HepG2 (cell line): ENCODE data around the gene EGFR. TPM values are rescaled to one million over a fixed set of nuclear protein-coding genes. Genes with fewer than 3 reads are reported as not detected.

Experiments used
- FOXK2 ChIP-seq: fragments of 450-650 bp; IDR thresholded peaks from 2 replicates; pipeline ENCODE4 v1.6.1; 2016
- IRF2 ChIP-seq: IDR thresholded peaks from 2 replicates; pipeline ENCODE4 v1.6.1; 2018; ENCODE audit warnings: missing genetic modification reagents, missing compliant biosample characterization
- NFKB2 ChIP-seq: sonication (generic); formaldehyde crosslinking; IDR thresholded peaks from 2 replicates; pipeline ENCODE4 v1.4.0; 2020; ENCODE audit warnings: missing genetic modification reagents, borderline replicate concordance
- SSRP1 ChIP-seq: IDR thresholded peaks from 2 replicates; pipeline ENCODE4 v1.6.1; 2016; ENCODE audit warnings: control low read depth
- ZNF782 ChIP-seq: sonication (generic); formaldehyde crosslinking; IDR thresholded peaks from 2 replicates; pipeline ENCODE4 v1.4.0; 2020; ENCODE audit warnings: missing genetic modification reagents, mild to moderate bottlenecking, borderline replicate concordance
- polyA plus RNA-seq, 8 experiments: library from polyadenylated mRNA; depleted of rRNA in 3 of 8; stranded (reverse) in 7 of 8; unstranded in 1 of 8; fragments of >200 nt; fragmentation: Illumina TruSeq in 4 of 8; extraction: Trizol in 4 of 8; gene quantifications; 2 replicates each; pipeline versions ENCODE4 v1.2.1 to v1.2.3, GENCODE V29; 2011 to 2016; ENCODE audit warnings: low read depth in 4 of 8, missing spikeins in 1 of 8, mixed read lengths in 1 of 8; ENCODE audit not compliant: insufficient read depth in 1 of 8
- total RNA-seq, 5 experiments: library from RNA; depleted of rRNA; stranded (reverse); fragments of >200 nt; fragmentation: Illumina TruSeq; extraction: Trizol; gene quantifications; 2 replicates each; pipeline ENCODE4 v1.2.3, GENCODE V29; 2016; ENCODE audit warnings: low read depth in 1 of 5
- TF ChIP-seq, protein P1 (sequence below): sonication (generic); formaldehyde crosslinking; IDR thresholded peaks from 2 replicates; pipeline ENCODE4 v1.4.0; 2020; ENCODE audit warnings: missing genetic modification reagents, borderline replicate concordance
- TF ChIP-seq, protein P2 (sequence below): sonication (generic); formaldehyde crosslinking; IDR thresholded peaks from 2 replicates; pipeline ENCODE4 v1.5.0; 2020; ENCODE audit warnings: missing genetic modification reagents
- TF ChIP-seq, protein P3 (sequence below): sonication (generic); formaldehyde crosslinking; IDR thresholded peaks from 2 replicates; pipeline ENCODE4 v1.4.0; 2020; ENCODE audit warnings: missing genetic modification reagents
- TF ChIP-seq, protein P4 (sequence below): sonication (generic); formaldehyde crosslinking; IDR thresholded peaks from 2 replicates; pipeline ENCODE4 v1.4.0; 2020; ENCODE audit warnings: mild to moderate bottlenecking, missing genetic modification reagents, borderline replicate concordance
- TF ChIP-seq, protein P5 (sequence below), 2 experiments: sonication (generic) in 1 of 2; formaldehyde crosslinking in 1 of 2; IDR thresholded peaks; 2 replicates each; pipeline versions ENCODE4 v1.4.0 to v1.6.1; 2018 to 2020; ENCODE audit warnings: missing genetic modification reagents in 2 of 2, borderline replicate concordance in 1 of 2, low read depth in 1 of 2, mild to moderate bottlenecking in 1 of 2, missing biosample characterization in 1 of 2
- TF ChIP-seq, protein P6 (sequence below): sonication (generic); formaldehyde crosslinking; IDR thresholded peaks from 2 replicates; pipeline ENCODE4 v1.5.1; 2020; ENCODE audit warnings: missing genetic modification reagents, mild to moderate bottlenecking, borderline replicate concordance

The EGFR gene
- total and polyA plus RNA-seq, 2 of the 13 experiments (the other 11 are each of a cell fraction or from before 2014, with no cell fraction given) = 7.0 to 10.0 TPM

DNA sequence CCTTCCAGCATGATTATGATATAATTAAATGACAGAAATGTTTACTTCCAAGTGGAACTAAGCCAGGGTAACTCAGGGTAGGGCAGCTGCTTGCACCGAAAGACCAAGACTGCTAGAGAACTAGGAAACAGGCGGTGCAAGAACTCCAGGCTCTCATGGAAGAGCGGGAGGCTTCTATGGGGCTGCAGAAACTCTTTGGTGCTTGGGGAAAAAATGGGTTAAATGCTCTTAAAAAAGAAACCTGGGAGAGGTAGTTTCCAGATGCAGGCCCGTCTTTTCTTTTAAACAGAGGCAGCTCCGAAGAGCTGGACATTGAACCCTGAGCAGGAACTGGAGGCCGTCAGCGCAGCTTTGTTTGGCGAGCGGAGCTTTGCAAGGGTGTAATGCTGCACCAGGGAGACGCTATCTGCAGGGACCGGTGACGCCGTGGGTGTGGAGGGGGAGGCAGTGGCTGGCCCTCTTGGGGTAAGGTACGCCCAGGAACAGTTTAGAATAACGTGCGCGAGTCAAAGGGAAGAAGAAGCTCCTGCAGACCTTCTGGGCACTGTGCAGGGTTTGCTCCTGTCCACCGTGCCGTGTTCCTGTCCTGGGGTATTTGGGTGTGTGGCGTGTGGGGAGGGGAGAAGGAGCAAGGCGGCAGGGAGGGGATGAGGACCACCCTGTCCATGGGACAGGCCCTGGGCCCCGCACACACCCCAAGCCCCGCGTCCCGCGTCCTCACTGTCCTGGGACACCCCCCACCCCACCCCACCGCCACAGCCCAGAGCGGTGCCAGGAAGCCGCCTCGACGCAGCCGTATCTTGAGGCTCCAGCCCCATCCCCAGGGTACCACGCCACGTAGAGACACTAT is 59.0 kb downstream of the EGFR start (continued):
- TF ChIP-seq, protein P1, sequence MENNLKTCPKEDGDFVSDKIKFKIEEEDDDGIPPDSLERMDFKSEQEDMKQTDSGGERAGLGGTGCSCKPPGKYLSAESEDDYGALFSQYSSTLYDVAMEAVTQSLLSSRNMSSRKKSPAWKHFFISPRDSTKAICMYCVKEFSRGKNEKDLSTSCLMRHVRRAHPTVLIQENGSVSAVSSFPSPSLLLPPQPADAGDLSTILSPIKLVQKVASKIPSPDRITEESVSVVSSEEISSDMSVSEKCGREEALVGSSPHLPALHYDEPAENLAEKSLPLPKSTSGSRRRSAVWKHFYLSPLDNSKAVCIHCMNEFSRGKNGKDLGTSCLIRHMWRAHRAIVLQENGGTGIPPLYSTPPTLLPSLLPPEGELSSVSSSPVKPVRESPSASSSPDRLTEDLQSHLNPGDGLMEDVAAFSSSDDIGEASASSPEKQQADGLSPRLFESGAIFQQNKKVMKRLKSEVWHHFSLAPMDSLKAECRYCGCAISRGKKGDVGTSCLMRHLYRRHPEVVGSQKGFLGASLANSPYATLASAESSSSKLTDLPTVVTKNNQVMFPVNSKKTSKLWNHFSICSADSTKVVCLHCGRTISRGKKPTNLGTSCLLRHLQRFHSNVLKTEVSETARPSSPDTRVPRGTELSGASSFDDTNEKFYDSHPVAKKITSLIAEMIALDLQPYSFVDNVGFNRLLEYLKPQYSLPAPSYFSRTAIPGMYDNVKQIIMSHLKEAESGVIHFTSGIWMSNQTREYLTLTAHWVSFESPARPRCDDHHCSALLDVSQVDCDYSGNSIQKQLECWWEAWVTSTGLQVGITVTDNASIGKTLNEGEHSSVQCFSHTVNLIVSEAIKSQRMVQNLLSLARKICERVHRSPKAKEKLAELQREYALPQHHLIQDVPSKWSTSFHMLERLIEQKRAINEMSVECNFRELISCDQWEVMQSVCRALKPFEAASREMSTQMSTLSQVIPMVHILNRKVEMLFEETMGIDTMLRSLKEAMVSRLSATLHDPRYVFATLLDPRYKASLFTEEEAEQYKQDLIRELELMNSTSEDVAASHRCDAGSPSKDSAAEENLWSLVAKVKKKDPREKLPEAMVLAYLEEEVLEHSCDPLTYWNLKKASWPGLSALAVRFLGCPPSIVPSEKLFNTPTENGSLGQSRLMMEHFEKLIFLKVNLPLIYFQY (CRISPR knock-in tag) = no peak
- TF ChIP-seq SSRP1 (CRISPR knock-in tag) (no peak), IRF2 (CRISPR knock-in tag) (0 out of 2 replicates have a peak, but pooled peaks have one; percentile 30), FOXK2 (no peak), NFKB2 (CRISPR knock-in tag) (peak; percentile 68; the same call in 1 of the 2 replicates), ZNF782 (CRISPR knock-in tag) (no peak)
- TF ChIP-seq, protein P2, sequence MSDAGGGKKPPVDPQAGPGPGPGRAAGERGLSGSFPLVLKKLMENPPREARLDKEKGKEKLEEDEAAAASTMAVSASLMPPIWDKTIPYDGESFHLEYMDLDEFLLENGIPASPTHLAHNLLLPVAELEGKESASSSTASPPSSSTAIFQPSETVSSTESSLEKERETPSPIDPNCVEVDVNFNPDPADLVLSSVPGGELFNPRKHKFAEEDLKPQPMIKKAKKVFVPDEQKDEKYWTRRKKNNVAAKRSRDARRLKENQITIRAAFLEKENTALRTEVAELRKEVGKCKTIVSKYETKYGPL = no peak
- TF ChIP-seq, protein P3, sequence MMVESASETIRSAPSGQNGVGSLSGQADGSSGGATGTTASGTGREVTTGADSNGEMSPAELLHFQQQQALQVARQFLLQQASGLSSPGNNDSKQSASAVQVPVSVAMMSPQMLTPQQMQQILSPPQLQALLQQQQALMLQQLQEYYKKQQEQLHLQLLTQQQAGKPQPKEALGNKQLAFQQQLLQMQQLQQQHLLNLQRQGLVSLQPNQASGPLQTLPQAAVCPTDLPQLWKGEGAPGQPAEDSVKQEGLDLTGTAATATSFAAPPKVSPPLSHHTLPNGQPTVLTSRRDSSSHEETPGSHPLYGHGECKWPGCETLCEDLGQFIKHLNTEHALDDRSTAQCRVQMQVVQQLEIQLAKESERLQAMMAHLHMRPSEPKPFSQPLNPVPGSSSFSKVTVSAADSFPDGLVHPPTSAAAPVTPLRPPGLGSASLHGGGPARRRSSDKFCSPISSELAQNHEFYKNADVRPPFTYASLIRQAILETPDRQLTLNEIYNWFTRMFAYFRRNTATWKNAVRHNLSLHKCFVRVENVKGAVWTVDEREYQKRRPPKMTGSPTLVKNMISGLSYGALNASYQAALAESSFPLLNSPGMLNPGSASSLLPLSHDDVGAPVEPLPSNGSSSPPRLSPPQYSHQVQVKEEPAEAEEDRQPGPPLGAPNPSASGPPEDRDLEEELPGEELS (CRISPR knock-in tag) = peak; percentile 79
- TF ChIP-seq, protein P4, sequence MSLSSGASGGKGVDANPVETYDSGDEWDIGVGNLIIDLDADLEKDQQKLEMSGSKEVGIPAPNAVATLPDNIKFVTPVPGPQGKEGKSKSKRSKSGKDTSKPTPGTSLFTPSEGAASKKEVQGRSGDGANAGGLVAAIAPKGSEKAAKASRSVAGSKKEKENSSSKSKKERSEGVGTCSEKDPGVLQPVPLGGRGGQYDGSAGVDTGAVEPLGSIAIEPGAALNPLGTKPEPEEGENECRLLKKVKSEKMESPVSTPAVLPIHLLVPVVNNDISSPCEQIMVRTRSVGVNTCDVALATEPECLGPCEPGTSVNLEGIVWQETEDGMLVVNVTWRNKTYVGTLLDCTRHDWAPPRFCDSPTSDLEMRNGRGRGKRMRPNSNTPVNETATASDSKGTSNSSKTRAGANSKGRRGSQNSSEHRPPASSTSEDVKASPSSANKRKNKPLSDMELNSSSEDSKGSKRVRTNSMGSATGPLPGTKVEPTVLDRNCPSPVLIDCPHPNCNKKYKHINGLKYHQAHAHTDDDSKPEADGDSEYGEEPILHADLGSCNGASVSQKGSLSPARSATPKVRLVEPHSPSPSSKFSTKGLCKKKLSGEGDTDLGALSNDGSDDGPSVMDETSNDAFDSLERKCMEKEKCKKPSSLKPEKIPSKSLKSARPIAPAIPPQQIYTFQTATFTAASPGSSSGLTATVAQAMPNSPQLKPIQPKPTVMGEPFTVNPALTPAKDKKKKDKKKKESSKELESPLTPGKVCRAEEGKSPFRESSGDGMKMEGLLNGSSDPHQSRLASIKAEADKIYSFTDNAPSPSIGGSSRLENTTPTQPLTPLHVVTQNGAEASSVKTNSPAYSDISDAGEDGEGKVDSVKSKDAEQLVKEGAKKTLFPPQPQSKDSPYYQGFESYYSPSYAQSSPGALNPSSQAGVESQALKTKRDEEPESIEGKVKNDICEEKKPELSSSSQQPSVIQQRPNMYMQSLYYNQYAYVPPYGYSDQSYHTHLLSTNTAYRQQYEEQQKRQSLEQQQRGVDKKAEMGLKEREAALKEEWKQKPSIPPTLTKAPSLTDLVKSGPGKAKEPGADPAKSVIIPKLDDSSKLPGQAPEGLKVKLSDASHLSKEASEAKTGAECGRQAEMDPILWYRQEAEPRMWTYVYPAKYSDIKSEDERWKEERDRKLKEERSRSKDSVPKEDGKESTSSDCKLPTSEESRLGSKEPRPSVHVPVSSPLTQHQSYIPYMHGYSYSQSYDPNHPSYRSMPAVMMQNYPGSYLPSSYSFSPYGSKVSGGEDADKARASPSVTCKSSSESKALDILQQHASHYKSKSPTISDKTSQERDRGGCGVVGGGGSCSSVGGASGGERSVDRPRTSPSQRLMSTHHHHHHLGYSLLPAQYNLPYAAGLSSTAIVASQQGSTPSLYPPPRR (CRISPR knock-in tag) = no peak
- TF ChIP-seq, protein P5, sequence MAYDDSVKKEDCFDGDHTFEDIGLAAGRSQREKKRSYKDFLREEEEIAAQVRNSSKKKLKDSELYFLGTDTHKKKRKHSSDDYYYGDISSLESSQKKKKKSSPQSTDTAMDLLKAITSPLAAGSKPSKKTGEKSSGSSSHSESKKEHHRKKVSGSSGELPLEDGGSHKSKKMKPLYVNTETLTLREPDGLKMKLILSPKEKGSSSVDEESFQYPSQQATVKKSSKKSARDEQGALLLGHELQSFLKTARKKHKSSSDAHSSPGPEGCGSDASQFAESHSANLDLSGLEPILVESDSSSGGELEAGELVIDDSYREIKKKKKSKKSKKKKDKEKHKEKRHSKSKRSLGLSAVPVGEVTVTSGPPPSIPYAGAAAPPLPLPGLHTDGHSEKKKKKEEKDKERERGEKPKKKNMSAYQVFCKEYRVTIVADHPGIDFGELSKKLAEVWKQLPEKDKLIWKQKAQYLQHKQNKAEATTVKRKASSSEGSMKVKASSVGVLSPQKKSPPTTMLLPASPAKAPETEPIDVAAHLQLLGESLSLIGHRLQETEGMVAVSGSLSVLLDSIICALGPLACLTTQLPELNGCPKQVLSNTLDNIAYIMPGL (CRISPR knock-in tag; IDR thresholded peaks at IDR 0.05; ENCODE audit: borderline replicate concordance in 1 of 2, low read depth in 1 of 2) = peak in 1 of 2 experiments; percentile 9; a peak in 1 of 4 replicates
- TF ChIP-seq, protein P6, sequence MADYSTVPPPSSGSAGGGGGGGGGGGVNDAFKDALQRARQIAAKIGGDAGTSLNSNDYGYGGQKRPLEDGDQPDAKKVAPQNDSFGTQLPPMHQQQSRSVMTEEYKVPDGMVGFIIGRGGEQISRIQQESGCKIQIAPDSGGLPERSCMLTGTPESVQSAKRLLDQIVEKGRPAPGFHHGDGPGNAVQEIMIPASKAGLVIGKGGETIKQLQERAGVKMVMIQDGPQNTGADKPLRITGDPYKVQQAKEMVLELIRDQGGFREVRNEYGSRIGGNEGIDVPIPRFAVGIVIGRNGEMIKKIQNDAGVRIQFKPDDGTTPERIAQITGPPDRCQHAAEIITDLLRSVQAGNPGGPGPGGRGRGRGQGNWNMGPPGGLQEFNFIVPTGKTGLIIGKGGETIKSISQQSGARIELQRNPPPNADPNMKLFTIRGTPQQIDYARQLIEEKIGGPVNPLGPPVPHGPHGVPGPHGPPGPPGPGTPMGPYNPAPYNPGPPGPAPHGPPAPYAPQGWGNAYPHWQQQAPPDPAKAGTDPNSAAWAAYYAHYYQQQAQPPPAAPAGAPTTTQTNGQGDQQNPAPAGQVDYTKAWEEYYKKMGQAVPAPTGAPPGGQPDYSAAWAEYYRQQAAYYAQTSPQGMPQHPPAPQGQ (CRISPR knock-in tag) = peak; percentile 39; the same call in 1 of the 2 replicates
